SK-N-SH (cell line): ENCODE data around the gene MT1X. TPM values are rescaled to one million over a fixed set of nuclear protein-coding genes. Genes with fewer than 3 reads are reported as not detected.

Source experiments
- CTCF ChIA-PET: fragments of 300-600, 350-600 bp; formaldehyde crosslinking; extraction: SDS; loops from one replicate; lab custom pipeline; 2021; lab: Yijun Ruan, JAX
- POLR2A ChIA-PET: fragments of 350-600 bp; sonication (Branson Sonifier 250); formaldehyde crosslinking; extraction: SDS; loops from one replicate; lab custom pipeline; 2020; ENCODE audit warnings: antibody characterized with exemption, inconsistent platforms; lab: Yijun Ruan, JAX
- DNase-seq: peaks from one replicate; pipeline ENCODE4 v3.0.0; 2012
- H2AFZ ChIP-seq: fragments of 200-600 bp; sonication (generic); 2 replicates; pipeline ENCODE4 v1.8.1; 2016; ENCODE audit warnings: antibody characterized with exemption, mild to moderate bottlenecking, low read depth
- H3F3A ChIP-seq: fragments of 200-600 bp; sonication (generic); replicated peaks from 2 replicates; pipeline ENCODE3; 2016; ENCODE audit warnings: antibody characterized with exemption, mild to moderate bottlenecking; ENCODE audit not compliant: insufficient read depth
- H3K27ac ChIP-seq, 2 experiments: fragments of 200-500 bp in 1 of 2; fragments of 200-600 bp in 1 of 2; sonication (Bioruptor generic) in 1 of 2; sonication (generic), shearing (Covaris generic) in 1 of 2; 2 replicates each; pipeline versions ENCODE4 v1.5.1 to v1.6.1; 2014 to 2016; ENCODE audit warnings: low read depth in 2 of 2, inconsistent platforms in 1 of 2, low read length in 1 of 2, mild to moderate bottlenecking in 1 of 2, mixed read lengths in 1 of 2
- H3K27me3 ChIP-seq: fragments of 200-600 bp; sonication (generic), shearing (Covaris generic); 2 replicates; pipeline ENCODE4 v1.6.1; 2016; ENCODE audit warnings: mixed run types; ENCODE audit not compliant: insufficient read depth
- H3K36me3 ChIP-seq, 2 experiments: fragments of 200-500 bp in 1 of 2; fragments of 200-600 bp in 1 of 2; sonication (Bioruptor generic) in 1 of 2; sonication (generic) in 1 of 2; replicated peaks in 1 of 2; 2 replicates each; pipeline versions ENCODE3 to v1.5.1; 2014 to 2016; ENCODE audit warnings: low read length in 1 of 2, mild to moderate bottlenecking in 1 of 2; ENCODE audit not compliant: insufficient read depth in 2 of 2, control insufficient read depth in 1 of 2
- H3K4me1 ChIP-seq, 2 experiments: fragments of 200-500 bp in 1 of 2; fragments of 200-600 bp in 1 of 2; sonication (Bioruptor generic) in 1 of 2; sonication (generic), shearing (Covaris generic) in 1 of 2; 2 replicates each; pipeline versions ENCODE4 v1.5.1 to v1.6.1; 2014 to 2016; ENCODE audit warnings: low read depth in 1 of 2, low read length in 1 of 2, mixed run types in 1 of 2; ENCODE audit not compliant: insufficient read depth in 2 of 2, control insufficient read depth in 1 of 2
- H3K4me2 ChIP-seq: fragments of 200-600 bp; sonication (generic), shearing (Covaris generic); 2 replicates; pipeline ENCODE4 v1.6.1; 2017; ENCODE audit warnings: mixed run types
- H3K4me3 ChIP-seq, 2 experiments: fragments of 200-500 bp in 1 of 2; fragments of 200-600 bp in 1 of 2; sonication (Bioruptor generic) in 1 of 2; sonication (generic), shearing (Covaris generic) in 1 of 2; 2 replicates each; pipeline versions ENCODE4 v1.5.1 to v1.8.1; 2014 to 2016; ENCODE audit warnings: low read depth in 2 of 2, inconsistent platforms in 1 of 2, low read length in 1 of 2, mild to moderate bottlenecking in 1 of 2, mixed read lengths in 1 of 2, moderate library complexity in 1 of 2
- H3K79me2 ChIP-seq: fragments of 200-600 bp; sonication (generic); 2 replicates; pipeline ENCODE4 v1.8.1; 2017; ENCODE audit warnings: mild to moderate bottlenecking; ENCODE audit not compliant: insufficient read depth
- H3K9ac ChIP-seq: fragments of 200-600 bp; sonication (generic); 2 replicates; pipeline ENCODE4 v1.6.1; 2017; ENCODE audit warnings: mixed run types
- H3K9me2 ChIP-seq: fragments of 200-600 bp; sonication (generic); 2 replicates; pipeline ENCODE4 v1.6.1; 2017; ENCODE audit warnings: mixed run types
- H3K9me3 ChIP-seq: fragments of 200-600 bp; sonication (generic); 2 replicates; pipeline ENCODE4 v1.6.1; 2017; ENCODE audit warnings: mixed run types, mild to moderate bottlenecking, moderate library complexity
- H4K20me1 ChIP-seq: fragments of 200-600 bp; sonication (generic); 2 replicates; pipeline ENCODE4 v1.6.1; 2017; ENCODE audit warnings: mild to moderate bottlenecking, mixed run types; ENCODE audit not compliant: insufficient read depth
- EP300 ChIP-seq, 2 experiments: IDR thresholded peaks; 2 replicates each; pipeline versions ENCODE4 v1.4.0 to v1.6.1; 2012; ENCODE audit warnings: borderline replicate concordance in 1 of 2, low read depth in 1 of 2, low read length in 1 of 2
- EZH2phosphoT487 ChIP-seq: fragments of 200-600 bp; sonication (generic); IDR thresholded peaks from 2 replicates; pipeline ENCODE4 v1.6.1; 2017; ENCODE audit warnings: low read depth, mixed run types, mild to moderate bottlenecking, antibody characterized with exemption, moderate library complexity, borderline replicate concordance
- FOXJ3 ChIP-seq: sonication (generic); formaldehyde crosslinking; IDR thresholded peaks from 2 replicates; pipeline ENCODE4 v1.5.1; 2020; ENCODE audit warnings: mild to moderate bottlenecking, missing genetic modification reagents
- FOXM1 ChIP-seq: IDR thresholded peaks from 2 replicates; pipeline ENCODE4 v1.4.0; 2012; ENCODE audit warnings: low read depth, mild to moderate bottlenecking
- GATA2 ChIP-seq: sonication (generic); formaldehyde crosslinking; IDR thresholded peaks from 2 replicates; pipeline ENCODE4 v1.5.0; 2020; ENCODE audit warnings: mild to moderate bottlenecking, missing genetic modification reagents
- JUND ChIP-seq: IDR thresholded peaks from 2 replicates; pipeline ENCODE4 v1.4.0; 2012
- MXI1 ChIP-seq: IDR thresholded peaks from 2 replicates; pipeline ENCODE4 v1.6.1; 2012; ENCODE audit warnings: mild to moderate bottlenecking, low read depth, low read length, improper control_type of control experiment
- NFIC ChIP-seq: IDR thresholded peaks from 2 replicates; pipeline ENCODE4 v1.4.0; 2012; ENCODE audit warnings: borderline replicate concordance
- RCOR1 ChIP-seq: fragments of 150-350 bp; IDR thresholded peaks from 2 replicates; pipeline ENCODE4 v1.6.1; 2017; ENCODE audit warnings: antibody characterized with exemption, low read length
- SIN3A ChIP-seq: IDR thresholded peaks from 2 replicates; pipeline ENCODE4 v1.6.1; 2012; ENCODE audit warnings: low read depth, mild to moderate bottlenecking, low read length, moderate library complexity, borderline replicate concordance
- TAF1 ChIP-seq: IDR thresholded peaks from 2 replicates; pipeline ENCODE4 v1.6.1; 2012; ENCODE audit warnings: low read depth, mild to moderate bottlenecking, low read length, moderate library complexity, borderline replicate concordance
- WGBS: methylation state at CpG from one replicate; pipeline ENCODE4 v1.1.6; 2017; ENCODE audit warnings: low lambda C conversion rate; 5-methylcytosine and 5-hydroxymethylcytosine counted together
- polyA plus RNA-seq, 3 experiments: library from polyadenylated mRNA; depleted of rRNA; stranded (reverse); fragments of >200 nt; gene quantifications; 2 replicates each; pipeline ENCODE4 v1.2.3, GENCODE V29; 2012
- TF ChIP-seq, protein P1 (sequence below): IDR thresholded peaks from 2 replicates; pipeline ENCODE4 v1.4.0; 2012; ENCODE audit warnings: low read depth
- TF ChIP-seq, protein P2 (sequence below): IDR thresholded peaks from 2 replicates; pipeline ENCODE4 v1.6.1; 2012; ENCODE audit warnings: mild to moderate bottlenecking, low read depth, low read length, moderate library complexity
- TF ChIP-seq, protein P3 (sequence below): IDR thresholded peaks from 2 replicates; pipeline ENCODE4; 2012

The MT1X gene
- polyA plus RNA-seq, 1 of the 3 experiments (the other 2 are of a cell fraction), result 213 TPM

DNA sequence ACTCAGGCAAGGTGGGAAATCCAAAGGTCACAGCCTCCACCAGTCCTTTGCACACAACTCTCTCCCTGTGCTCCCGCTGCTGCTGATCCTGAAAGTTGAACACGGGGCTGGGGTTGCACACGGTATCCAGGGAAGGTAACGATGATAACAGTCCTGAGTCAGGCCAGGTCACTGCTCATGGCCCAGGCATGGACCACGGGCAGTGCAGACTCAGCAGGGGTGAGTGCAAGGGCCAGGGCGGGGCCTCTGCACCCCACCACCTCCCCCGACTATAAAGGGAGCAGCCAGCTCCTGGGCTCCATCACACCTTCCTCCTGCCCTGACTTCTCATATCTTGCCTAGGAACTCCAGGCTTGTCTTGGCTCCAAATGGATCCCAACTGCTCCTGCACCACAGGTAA, 30.7 kb upstream of the MT1X start, which contains the start of gene MT1B (continued):
- TF ChIP-seq FOXJ3 (CRISPR knock-in tag) (no peak), RCOR1 (no peak), EP300 (IDR thresholded peaks at IDR 0.05; ENCODE audit: borderline replicate concordance in 1 of 2, low read depth in 1 of 2, low read length in 1 of 2) (no peak)
- TF ChIP-seq, protein P1, sequence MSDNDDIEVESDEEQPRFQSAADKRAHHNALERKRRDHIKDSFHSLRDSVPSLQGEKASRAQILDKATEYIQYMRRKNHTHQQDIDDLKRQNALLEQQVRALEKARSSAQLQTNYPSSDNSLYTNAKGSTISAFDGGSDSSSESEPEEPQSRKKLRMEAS, result no peak

DNA sequence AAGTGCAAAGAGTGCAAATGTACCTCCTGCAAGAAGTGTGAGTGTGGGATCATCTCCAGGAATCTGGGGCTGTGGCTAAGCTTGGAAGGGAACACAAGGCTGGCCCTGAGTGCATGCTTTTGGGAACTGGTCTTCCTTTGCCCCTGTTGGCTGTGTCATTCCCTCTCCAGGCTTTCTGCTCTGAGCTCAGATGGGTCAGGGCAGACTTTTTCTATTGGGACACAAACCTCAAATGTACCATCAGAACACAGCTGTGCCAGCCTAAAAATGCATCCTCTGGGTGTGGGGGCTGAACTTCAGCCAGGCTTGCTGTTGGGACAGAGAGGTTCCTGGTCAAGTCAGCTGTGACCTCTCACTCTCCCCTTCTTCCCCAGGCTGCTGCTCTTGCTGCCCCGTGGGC, 29.7 kb upstream of the MT1X start:
- Histone ChIP-seq H3F3A (no peaks in the 10 kb centered on the region), H3K9me3 (no peaks in the 10 kb centered on the region), H4K20me1 (no peaks in the 10 kb centered on the region), H3K27me3 (0 out of 2 replicates have a peak, but pooled peaks cover under 1% of the 10 kb centered on the region)
- no peak for DNase-seq
- CTCF ChIA-PET, result no interaction called here
- TF ChIP-seq SIN3A (no peak), FOXM1 (no peak), JUND (no peak)
- TF ChIP-seq, all 33 proteins: peak for 0
- H3K9me2 ChIP-seq, result no peaks in the 10 kb centered on the region
- no peak overlapping the region for H3K4me2 ChIP-seq
- no peak overlapping the region for H3K4me3 ChIP-seq
- H3K9ac ChIP-seq, result no peak overlapping the region
- no peak overlapping the region for H3K27ac ChIP-seq
- H3K79me2 ChIP-seq, result no peaks in the 10 kb centered on the region
- no peaks in the 10 kb centered on the region for H3K36me3 ChIP-seq
- 33% methylated on average over 1 of the region's 1 CpG for WGBS
- H3K4me1 ChIP-seq, result peaks cover 0 to 8% of the 10 kb centered on the region in 2 experiments; a peak in 2 of 4 replicates
- POLR2A ChIA-PET, result no interaction called here
- no peak overlapping the region for H2AFZ ChIP-seq

DNA sequence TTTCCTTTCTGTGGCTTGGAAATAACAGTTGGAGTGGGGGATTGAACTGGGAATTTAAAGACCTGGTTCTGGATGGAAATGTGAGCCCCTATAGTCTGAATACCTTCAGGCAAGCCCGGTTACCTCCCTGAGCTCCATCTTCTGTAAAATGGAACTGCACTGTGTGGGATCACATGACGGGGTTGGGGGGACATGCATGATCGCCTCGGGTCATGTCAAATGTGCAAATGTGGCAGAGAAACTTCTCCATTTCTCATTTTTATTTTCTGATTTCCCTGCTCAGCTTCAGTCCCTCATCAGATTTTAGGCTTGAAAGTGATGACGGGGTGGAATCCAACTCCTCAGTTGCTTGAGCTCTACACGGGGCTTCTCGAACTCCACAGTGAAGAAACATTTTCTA, 29.1 kb upstream of the MT1X start:
- TF ChIP-seq SIN3A (no peak), MXI1 (no peak), TAF1 (no peak), NFIC (no peak), FOXM1 (no peak), EZH2phosphoT487 (no peak), GATA2 (CRISPR knock-in tag) (no peak)
- TF ChIP-seq, protein P2, sequence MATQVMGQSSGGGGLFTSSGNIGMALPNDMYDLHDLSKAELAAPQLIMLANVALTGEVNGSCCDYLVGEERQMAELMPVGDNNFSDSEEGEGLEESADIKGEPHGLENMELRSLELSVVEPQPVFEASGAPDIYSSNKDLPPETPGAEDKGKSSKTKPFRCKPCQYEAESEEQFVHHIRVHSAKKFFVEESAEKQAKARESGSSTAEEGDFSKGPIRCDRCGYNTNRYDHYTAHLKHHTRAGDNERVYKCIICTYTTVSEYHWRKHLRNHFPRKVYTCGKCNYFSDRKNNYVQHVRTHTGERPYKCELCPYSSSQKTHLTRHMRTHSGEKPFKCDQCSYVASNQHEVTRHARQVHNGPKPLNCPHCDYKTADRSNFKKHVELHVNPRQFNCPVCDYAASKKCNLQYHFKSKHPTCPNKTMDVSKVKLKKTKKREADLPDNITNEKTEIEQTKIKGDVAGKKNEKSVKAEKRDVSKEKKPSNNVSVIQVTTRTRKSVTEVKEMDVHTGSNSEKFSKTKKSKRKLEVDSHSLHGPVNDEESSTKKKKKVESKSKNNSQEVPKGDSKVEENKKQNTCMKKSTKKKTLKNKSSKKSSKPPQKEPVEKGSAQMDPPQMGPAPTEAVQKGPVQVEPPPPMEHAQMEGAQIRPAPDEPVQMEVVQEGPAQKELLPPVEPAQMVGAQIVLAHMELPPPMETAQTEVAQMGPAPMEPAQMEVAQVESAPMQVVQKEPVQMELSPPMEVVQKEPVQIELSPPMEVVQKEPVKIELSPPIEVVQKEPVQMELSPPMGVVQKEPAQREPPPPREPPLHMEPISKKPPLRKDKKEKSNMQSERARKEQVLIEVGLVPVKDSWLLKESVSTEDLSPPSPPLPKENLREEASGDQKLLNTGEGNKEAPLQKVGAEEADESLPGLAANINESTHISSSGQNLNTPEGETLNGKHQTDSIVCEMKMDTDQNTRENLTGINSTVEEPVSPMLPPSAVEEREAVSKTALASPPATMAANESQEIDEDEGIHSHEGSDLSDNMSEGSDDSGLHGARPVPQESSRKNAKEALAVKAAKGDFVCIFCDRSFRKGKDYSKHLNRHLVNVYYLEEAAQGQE, result no peak
- TF ChIP-seq, protein P3, sequence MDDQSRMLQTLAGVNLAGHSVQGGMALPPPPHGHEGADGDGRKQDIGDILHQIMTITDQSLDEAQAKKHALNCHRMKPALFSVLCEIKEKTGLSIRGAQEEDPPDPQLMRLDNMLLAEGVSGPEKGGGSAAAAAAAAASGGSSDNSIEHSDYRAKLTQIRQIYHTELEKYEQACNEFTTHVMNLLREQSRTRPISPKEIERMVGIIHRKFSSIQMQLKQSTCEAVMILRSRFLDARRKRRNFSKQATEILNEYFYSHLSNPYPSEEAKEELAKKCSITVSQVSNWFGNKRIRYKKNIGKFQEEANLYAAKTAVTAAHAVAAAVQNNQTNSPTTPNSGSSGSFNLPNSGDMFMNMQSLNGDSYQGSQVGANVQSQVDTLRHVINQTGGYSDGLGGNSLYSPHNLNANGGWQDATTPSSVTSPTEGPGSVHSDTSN, result no peak
- Histone ChIP-seq H3K9ac (no peak overlapping the region), H3K9me3 (no peaks in the 10 kb centered on the region), H3K4me2 (no peak overlapping the region), H3K79me2 (no peaks in the 10 kb centered on the region), H3F3A (no peaks in the 10 kb centered on the region), H3K9me2 (no peaks in the 10 kb centered on the region), H3K4me1 (peaks cover 0 to 13% of the 10 kb centered on the region in 2 experiments; a peak in 2 of 4 replicates), H4K20me1 (no peaks in the 10 kb centered on the region), H3K36me3 (no peaks in the 10 kb centered on the region), H3K4me3 (no peak overlapping the region), H2AFZ (no peak overlapping the region), H3K27ac (no peak overlapping the region), H3K27me3 (peaks cover 2% of the 10 kb centered on the region; the same call in 1 of the 2 replicates)
- ChIA-PET CTCF (interaction anchor here (1.3 kb wide), 1 partner anchor 140 kb away, joined by 3 read pairs; no protein-coding TSS in a partner anchor), POLR2A (no interaction called here)
- 79% methylated on average over 7 of the region's 7 CpGs for WGBS
- no peak for DNase-seq
